CD4-positive, alpha-beta T cell treated with Interleukin-17A for 1 hour (primary cell): ENCODE results near the gene PDLIM1.
A peak's percentile ranks its signal among the peaks of the same experiment; 100 is the strongest.

Experiments used
- DNase-seq: peaks from one replicate; pipeline ENCODE4 v3.0.0-alpha.2; 2020

PDLIM1 gene, protein sequence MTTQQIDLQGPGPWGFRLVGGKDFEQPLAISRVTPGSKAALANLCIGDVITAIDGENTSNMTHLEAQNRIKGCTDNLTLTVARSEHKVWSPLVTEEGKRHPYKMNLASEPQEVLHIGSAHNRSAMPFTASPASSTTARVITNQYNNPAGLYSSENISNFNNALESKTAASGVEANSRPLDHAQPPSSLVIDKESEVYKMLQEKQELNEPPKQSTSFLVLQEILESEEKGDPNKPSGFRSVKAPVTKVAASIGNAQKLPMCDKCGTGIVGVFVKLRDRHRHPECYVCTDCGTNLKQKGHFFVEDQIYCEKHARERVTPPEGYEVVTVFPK

GRCh38 chr10:95290461-95291364 lies at the start of gene PDLIM1:
TSS of gene PDLIM1 (minus strand) at chr10:95291003. CDS start at chr10:95290915, 88 bp downstream.
- DNase-seq: peak; percentile 38

GRCh38 chr10:95339863-95340262 lies 49.1 kb upstream of the PDLIM1 start:
- no peak for DNase-seq

DNA sequence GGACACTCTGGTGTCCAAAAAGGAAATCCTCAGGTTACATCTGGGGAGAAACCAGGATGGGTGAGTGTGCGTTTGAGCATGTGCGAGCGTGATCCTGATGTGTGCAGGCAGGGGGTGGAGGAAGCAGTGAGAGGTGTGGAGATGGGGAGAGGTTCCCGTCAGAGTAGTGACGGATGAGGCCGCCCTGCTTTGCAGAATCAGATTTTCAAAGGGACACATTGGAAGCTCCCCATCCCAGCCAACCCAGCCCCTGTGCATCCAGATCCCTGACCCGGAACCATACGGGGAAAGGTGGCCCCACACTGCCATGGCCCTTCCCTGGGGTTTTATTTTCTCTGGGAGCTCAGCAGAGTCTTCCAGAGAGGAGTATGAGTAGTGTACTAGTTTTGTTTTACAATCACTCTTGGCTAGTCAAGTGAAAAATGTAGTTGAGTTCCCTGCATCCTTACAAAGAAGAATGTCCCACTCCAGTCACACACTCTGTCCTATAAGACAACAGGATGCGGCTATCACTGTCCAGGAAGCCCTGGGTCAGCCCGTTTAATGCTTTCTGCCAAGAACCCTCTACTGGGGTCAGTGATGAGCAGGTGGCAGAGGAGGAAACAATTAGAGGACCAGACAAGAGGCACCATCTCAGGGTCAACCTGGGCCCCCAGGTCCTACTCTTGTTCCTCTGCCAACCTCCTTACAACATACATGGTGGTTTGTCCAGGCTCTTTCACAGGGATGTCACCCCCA lies 46.8 kb upstream of the PDLIM1 start:
- no peak for DNase-seq

GRCh38 chr10:95336702-95337101 lies 45.9 kb upstream of the PDLIM1 start:
- no peak for DNase-seq

DNA sequence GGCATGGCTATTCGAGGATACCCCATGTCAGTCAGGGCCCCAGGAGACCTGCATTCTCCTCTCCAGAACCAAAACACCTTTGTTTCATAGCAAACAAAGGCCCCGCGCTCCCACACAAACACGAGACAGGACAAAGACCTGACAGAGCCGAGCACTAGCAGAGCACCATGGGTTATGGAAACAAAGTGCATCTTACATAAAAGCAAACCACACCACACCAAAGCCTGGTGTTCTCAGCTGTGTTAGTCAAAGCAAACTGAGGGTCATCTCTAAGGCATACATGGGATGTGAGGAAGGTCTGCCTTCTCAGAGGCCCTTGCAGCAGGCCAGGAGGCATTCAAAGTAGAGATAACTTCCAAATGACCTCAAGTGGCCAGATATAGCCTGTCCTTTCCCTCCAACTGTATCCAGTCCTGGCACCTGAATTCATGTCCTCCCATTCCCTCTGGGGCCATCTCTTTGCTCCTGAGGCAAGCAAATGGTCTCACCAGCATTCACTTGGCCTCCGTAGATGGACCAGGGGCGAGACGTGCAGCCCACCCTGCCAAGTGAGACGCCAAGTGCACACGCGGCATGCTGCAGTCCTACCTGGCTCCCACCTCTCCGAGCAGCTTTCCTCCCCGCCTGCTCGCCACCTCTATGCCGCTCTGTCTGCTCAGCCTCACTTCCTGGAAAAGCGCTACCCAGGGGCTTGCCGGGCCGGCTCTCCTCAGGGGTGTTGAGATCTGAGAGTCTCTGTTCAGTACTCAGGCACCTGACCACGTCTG lies 45.3 kb upstream of the PDLIM1 start:
- DNase-seq: no peak

- no peak for DNase-seq
Observed at GRCh38 chr10:95334805-95335144, 44.0 kb upstream of the PDLIM1 start.

DNA sequence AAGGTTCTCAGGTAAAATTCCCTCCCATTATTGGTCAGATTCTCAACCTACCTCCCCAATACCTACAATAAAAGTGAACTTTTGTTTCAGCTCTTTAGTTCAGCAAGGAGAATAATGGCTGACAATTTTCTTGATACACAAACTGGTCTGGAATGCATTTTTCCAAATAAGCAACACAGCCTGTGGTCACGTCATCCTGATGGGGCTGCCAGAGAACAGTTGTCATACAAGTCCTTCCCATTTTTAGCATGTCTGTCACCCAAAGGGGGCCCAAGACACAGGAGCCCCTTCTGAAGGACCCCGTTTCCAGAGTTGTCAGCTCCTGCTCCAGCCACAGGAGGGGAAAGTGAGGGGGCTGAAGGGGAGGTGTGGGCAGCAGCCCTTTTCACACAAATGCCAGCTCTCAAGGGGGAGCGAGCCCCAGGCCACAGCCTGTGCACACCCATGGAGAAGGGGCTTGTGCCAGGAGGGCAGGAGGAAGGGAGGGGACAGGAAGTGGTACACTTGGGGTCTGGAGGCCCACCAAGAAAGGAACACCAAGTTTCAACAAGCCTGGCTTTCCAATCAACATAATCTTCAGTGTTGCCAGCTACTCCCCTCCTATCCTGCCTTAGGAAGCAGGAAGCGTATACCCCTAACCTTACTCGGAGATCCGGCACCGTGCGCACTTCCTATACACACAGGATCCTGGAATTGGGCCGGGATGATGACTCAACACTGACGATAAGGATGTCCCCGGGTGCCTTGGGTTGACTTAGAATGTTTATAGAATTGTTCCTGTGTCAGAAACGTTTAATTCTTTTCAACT lies 43.4 kb upstream of the PDLIM1 start:
- no peak for DNase-seq

DNA sequence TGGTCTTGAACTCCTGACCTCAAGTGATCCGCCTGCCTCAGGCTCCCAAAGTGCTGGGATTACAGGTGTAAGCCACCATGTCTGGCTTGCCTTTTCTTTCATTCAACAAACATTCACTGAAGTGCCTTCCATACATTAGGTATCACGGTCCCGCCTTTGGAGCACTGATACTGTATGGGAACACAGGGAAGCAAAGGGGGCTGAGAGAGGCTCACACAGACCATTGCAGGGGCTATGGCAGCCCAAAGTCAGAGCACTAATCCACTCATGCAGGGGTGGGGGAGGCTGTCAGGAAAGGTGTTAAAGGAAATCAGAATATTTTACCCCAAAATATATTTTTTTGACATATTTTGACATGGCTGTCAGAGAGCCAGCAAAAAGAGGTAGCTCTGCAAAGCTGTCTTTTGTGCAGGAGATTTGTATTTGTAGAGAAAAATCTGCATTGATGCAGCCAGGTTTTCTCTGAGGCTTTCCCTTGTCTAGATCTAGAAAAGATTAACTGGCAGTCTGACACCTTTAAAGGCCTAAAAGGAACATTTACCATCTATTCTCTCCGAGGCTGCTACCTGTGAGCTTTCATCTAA lies 42.0 kb upstream of the PDLIM1 start:
- DNase-seq: no peak

DNA sequence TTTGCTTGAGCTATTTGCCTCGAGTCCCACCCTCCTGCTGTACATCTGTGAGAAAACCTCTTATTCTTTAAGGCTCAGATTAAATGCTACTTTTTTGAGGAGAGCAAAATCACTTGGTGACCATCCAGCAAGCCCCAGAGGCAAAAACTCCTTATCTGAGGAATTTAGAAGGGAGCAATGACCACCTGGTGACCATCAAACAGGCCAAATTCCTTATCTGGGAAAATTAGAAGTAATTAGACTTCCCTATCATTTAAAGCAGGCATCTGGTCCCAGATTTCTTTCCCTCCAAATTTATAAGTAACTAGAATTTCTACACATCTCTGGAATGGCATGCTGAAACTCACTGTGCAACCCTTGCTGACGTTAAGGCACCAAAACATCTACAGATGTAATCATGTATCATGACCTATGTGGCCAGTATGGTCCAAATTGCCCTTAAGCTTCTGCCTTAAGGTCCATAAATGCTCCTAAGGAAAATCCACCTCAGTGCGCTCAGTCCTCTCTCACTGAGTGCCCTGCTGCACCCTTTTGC lies 40.9 kb upstream of the PDLIM1 start:
- DNase-seq: no peak

DNA sequence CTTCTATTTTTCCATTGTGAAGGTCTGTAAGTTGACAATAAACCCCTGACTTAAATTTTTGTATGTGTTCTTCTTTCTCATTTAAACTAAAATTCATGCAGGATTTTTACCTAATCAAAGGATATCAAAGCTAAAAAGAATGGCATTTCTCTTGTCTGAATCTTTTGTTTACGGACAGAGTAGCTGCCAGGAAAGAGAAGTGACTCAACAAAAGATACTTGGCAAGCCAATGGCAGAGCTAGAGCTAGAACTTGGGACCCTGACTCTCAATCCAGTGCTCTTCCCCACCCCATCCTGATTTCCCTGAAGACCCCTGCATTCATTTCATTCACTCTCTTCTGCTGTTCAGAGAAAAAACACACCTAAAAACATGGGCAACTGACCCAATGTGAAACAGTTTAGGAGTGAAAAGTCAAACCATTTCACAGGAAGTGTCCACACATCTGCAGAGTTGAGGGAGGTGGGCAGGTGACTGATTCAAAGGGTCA lies 40.2 kb upstream of the PDLIM1 start:
- DNase-seq: no peak

GRCh38 chr10:95329296-95329695 lies 38.5 kb upstream of the PDLIM1 start:
- no peak for DNase-seq

DNA sequence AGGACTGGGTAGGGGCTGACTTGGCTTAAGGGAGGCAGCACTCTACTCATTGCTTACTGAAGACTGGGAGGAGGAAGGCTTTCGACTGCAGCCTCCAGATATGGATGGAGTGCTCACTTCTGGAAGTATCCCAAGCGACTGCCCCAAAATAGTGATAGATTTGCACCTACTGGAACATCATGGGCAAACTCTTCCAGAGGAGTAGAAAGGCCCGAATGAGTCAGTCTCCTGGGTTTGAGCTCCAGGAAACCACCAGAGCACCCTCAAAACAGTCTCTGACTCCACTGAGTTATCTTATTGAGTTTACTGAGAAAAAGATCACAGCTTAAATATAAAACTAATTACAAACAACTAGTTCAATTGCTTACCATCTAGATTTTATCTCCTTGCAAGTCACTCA lies 37.2 kb upstream of the PDLIM1 start:
- DNase-seq: no peak

GRCh38 chr10:95327367-95327766 lies 36.6 kb upstream of the PDLIM1 start:
- no peak for DNase-seq

DNA sequence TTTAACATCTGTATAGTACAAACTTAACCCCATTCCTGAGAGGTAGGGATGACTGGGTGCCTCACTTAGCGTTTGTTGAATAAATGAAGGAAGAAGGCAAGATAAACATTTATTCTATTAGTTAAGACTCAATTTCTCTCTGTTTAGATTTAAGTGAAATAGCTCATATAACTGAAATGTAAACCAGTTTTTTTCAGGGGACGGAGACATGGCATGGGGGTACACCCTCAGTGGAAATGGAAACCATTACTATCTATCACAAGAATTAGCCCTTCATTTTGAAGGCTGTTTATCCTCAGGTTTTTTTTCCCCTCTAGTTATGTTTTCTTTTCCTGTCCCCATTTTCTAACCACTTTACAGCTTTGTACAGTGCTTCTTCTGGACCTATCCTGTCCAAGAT lies 35.6 kb upstream of the PDLIM1 start:
- no peak for DNase-seq

- DNase-seq: no peak
Observed at GRCh38 chr10:95325863-95326262, 35.1 kb upstream of the PDLIM1 start.

GRCh38 chr10:95324436-95325268 lies 33.8 kb upstream of the PDLIM1 start:
- DNase-seq: no peak

- no peak for DNase-seq
Observed at GRCh38 chr10:95321554-95322301, 30.9 kb upstream of the PDLIM1 start.

DNA sequence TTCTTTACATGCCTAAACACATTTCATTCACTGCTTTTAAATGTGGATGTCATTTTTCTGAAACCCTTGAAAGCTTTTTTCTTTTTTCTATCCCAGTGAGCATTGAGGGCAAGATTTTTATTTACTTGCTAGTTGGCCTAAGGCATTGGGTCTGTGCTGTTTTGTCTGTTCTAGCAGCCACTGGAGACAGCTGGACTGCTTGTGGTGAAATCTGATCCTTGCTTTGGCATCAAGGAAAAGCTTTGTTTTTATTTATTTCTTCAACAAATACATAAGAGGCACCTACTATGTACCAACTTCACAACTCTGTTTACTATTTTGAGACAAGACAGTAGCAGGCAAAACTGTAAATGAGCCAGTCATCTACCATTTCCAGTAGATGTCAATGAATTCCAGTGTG lies 28.4 kb upstream of the PDLIM1 start:
- no peak for DNase-seq

GRCh38 chr10:95315509-95315908 lies 24.7 kb upstream of the PDLIM1 start:
- no peak for DNase-seq
